WTC11 (cell line): ENCODE data around the gene TAL2. TPM values are rescaled to one million over a fixed set of nuclear protein-coding genes. Genes with fewer than 3 reads are reported as not detected.

Source experiments
- ATAC-seq: fragments of 200-7000 bp; cut with Tn5 transposase; 2 replicates; pipeline ENCODE4 v1.10.0; 2021; ENCODE audit warnings: mild to moderate bottlenecking, moderate library complexity
- CTCF ChIA-PET: fragments of 300-600 bp; sonication (Branson Sonifier 250); formaldehyde crosslinking; loops from one replicate; lab custom pipeline; 2021; ENCODE audit warnings: antibody characterized with exemption; lab: Charles Lee
- POLR2A ChIA-PET: fragments of 350-600 bp; sonication (Branson Sonifier 250); formaldehyde crosslinking; loops from one replicate; lab custom pipeline; 2021; ENCODE audit warnings: antibody characterized with exemption; lab: Charles Lee
- DNase-seq: peaks from one replicate; pipeline ENCODE4 v3.0.0; 2021; ENCODE audit warnings: low spot score
- H3K27ac Mint-ChIP-seq: 2 replicates; pipeline ENCODE4 v1.8.0; 2021; ENCODE audit warnings: mixed read lengths
- H3K27me3 Mint-ChIP-seq: 2 replicates; pipeline ENCODE4 v1.8.0; 2021; ENCODE audit warnings: low read depth, mild to moderate bottlenecking, moderate library complexity, mixed read lengths
- H3K36me3 Mint-ChIP-seq: 2 replicates; pipeline ENCODE4 v1.8.0; 2021; ENCODE audit warnings: mixed read lengths
- H3K4me1 Mint-ChIP-seq: 2 replicates; pipeline ENCODE4 v1.8.0; 2022; ENCODE audit warnings: mixed read lengths
- H3K4me3 Mint-ChIP-seq: 2 replicates; pipeline ENCODE4 v1.8.0; 2021; ENCODE audit warnings: mild to moderate bottlenecking, moderate library complexity, mixed read lengths
- H3K9me3 Mint-ChIP-seq: 2 replicates; pipeline ENCODE4 v1.8.0; 2021; ENCODE audit warnings: mixed read lengths
- AFF4 ChIP-seq: sonication (generic); formaldehyde crosslinking; IDR thresholded peaks from 2 replicates; pipeline ENCODE4 v1.8.1; 2023; ENCODE audit warnings: mild to moderate bottlenecking, missing genetic modification reagents, borderline replicate concordance
- AR ChIP-seq: fragments of 250-450 bp; sonication (Bioruptor Pico); IDR thresholded peaks from 2 replicates; pipeline ENCODE4 v1.9.0; 2021; ENCODE audit warnings: mild to moderate bottlenecking
- ATF3 ChIP-seq: sonication (generic); formaldehyde crosslinking; conservative IDR thresholded peaks from 2 replicates; pipeline ENCODE4 v1.8.1; 2022; ENCODE audit warnings: mild to moderate bottlenecking, missing genetic modification reagents
- ATF6 ChIP-seq: sonication (generic); formaldehyde crosslinking; IDR thresholded peaks from 2 replicates; pipeline ENCODE4 v1.8.1; 2023; ENCODE audit warnings: mild to moderate bottlenecking, missing genetic modification reagents
- CDX4 ChIP-seq: fragments of 250-450 bp; sonication (Bioruptor Pico); IDR thresholded peaks from 2 replicates; pipeline ENCODE4 v1.9.0; 2021; ENCODE audit warnings: moderate library complexity, mild to moderate bottlenecking, inconsistent platforms, borderline replicate concordance
- HMGXB4 ChIP-seq: sonication (generic); formaldehyde crosslinking; IDR thresholded peaks from 2 replicates; pipeline ENCODE4 v1.8.1; 2023; ENCODE audit warnings: mild to moderate bottlenecking, moderate library complexity, missing genetic modification reagents
- KAT7 ChIP-seq: sonication (generic); formaldehyde crosslinking; IDR thresholded peaks from 2 replicates; pipeline ENCODE4 v1.8.1; 2023; ENCODE audit warnings: missing genetic modification reagents, mild to moderate bottlenecking, borderline replicate concordance
- NR1H2 ChIP-seq: sonication (generic); formaldehyde crosslinking; IDR thresholded peaks from 2 replicates; pipeline ENCODE4 v1.9.0; 2021; ENCODE audit warnings: mild to moderate bottlenecking, moderate library complexity, missing genetic modification reagents
- PRRX2 ChIP-seq: fragments of 250-450 bp; sonication (Bioruptor Pico); IDR thresholded peaks from 2 replicates; pipeline ENCODE4 v1.8.0; 2021; ENCODE audit warnings: mild to moderate bottlenecking
- STAT6 ChIP-seq: sonication (generic); formaldehyde crosslinking; conservative IDR thresholded peaks from 2 replicates; pipeline ENCODE4 v1.8.1; 2023; ENCODE audit warnings: mild to moderate bottlenecking, low read depth, missing genetic modification reagents, moderate library complexity
- TEAD1 ChIP-seq: sonication (generic); formaldehyde crosslinking; IDR thresholded peaks from 2 replicates; pipeline ENCODE4 v1.8.0; 2022; ENCODE audit warnings: mild to moderate bottlenecking, missing genetic modification reagents
- ZMAT4 ChIP-seq: fragments of 250-450 bp; sonication (Bioruptor Pico); IDR thresholded peaks from 2 replicates; pipeline ENCODE4 v1.9.0; 2021; ENCODE audit warnings: mild to moderate bottlenecking
- ZNF396 ChIP-seq: fragments of 250-450 bp; sonication (Bioruptor Pico); IDR thresholded peaks from 2 replicates; pipeline ENCODE4 v1.8.0; 2021; ENCODE audit warnings: mild to moderate bottlenecking, moderate library complexity, borderline replicate concordance
- total RNA-seq: library from RNA; stranded (reverse); gene quantifications from 3 replicates; pipeline ENCODE4 v1.2.3, GENCODE V29; 2021

Gene TAL2
- total RNA-seq, 1 experiment from 2014 or later, result not detected

GRCh38 chr9:105667867-105668266 is 5.6 kb downstream of the TAL2 start:
- CTCF ChIA-PET, result no interaction called here
- TF ChIP-seq AR (no peak), PRRX2 (CRISPR knock-in tag) (no peak), HMGXB4 (CRISPR knock-in tag) (no peak), STAT6 (CRISPR knock-in tag) (no peak), NR1H2 (CRISPR knock-in tag) (no peak), CDX4 (CRISPR knock-in tag) (no peak), AFF4 (no peak), ZMAT4 (CRISPR knock-in tag) (no peak), ZNF396 (no peak), TEAD1 (CRISPR knock-in tag) (no peak), KAT7 (CRISPR knock-in tag) (no peak), ATF3 (CRISPR knock-in tag) (no peak), ATF6 (CRISPR knock-in tag) (no peak)
- H3K4me1 Mint-ChIP-seq, result no peaks in the 10 kb centered on the region
- H3K4me3 Mint-ChIP-seq, result no peak overlapping the region
- POLR2A ChIA-PET, result no interaction called here
- H3K27me3 Mint-ChIP-seq, result no peaks in the 10 kb centered on the region
- H3K9me3 Mint-ChIP-seq, result no peaks in the 10 kb centered on the region
- H3K27ac Mint-ChIP-seq, result no peak overlapping the region
- DNase-seq (no peak), ATAC-seq (no peak)
- no peaks in the 10 kb centered on the region for H3K36me3 Mint-ChIP-seq
